Activated naive CD8-positive, alpha-beta T cell (primary cell): ENCODE measurements around the gene CPAMD8.

Source experiments
- H3K27ac Mint-ChIP-seq: one replicate; pipeline ENCODE4 v1.8.0; 2021; ENCODE audit warnings: mixed read lengths
- H3K27me3 Mint-ChIP-seq: one replicate; pipeline ENCODE4 v1.8.0; 2021; ENCODE audit warnings: mixed read lengths
- H3K36me3 Mint-ChIP-seq: one replicate; pipeline ENCODE4 v1.8.0; 2021; ENCODE audit warnings: mixed read lengths
- H3K4me1 Mint-ChIP-seq: one replicate; pipeline ENCODE4 v1.8.0; 2021; ENCODE audit warnings: low read depth, mixed read lengths
- H3K4me3 Mint-ChIP-seq: one replicate; pipeline ENCODE4 v1.8.0; 2021; ENCODE audit warnings: mild to moderate bottlenecking, mixed read lengths
- H3K9me3 Mint-ChIP-seq: one replicate; pipeline ENCODE4 v1.8.0; 2021; ENCODE audit warnings: low read depth, mixed read lengths

CPAMD8 gene

GRCh38 chr19:16936901-16937300 lies 89.7 kb downstream of the CPAMD8 start:
- peaks cover 17% of the 10 kb centered on the region for H3K9me3 Mint-ChIP-seq
- no peaks in the 10 kb centered on the region for H3K4me1 Mint-ChIP-seq
- no peak overlapping the region for H3K27ac Mint-ChIP-seq
- peaks cover 12% of the 10 kb centered on the region for H3K36me3 Mint-ChIP-seq
- no peaks in the 10 kb centered on the region for H3K27me3 Mint-ChIP-seq
- no peak overlapping the region for H3K4me3 Mint-ChIP-seq

GRCh38 chr19:16934489-16934888 lies 92.1 kb downstream of the CPAMD8 start:
- no peak overlapping the region for H3K4me3 Mint-ChIP-seq
- peaks cover 12% of the 10 kb centered on the region for H3K36me3 Mint-ChIP-seq
- no peaks in the 10 kb centered on the region for H3K4me1 Mint-ChIP-seq
- no peak overlapping the region for H3K27ac Mint-ChIP-seq
- H3K9me3 Mint-ChIP-seq, result peaks cover 17% of the 10 kb centered on the region
- no peaks in the 10 kb centered on the region for H3K27me3 Mint-ChIP-seq

GRCh38 chr19:16931306-16931705 lies 95.3 kb downstream of the CPAMD8 start:
- H3K27ac Mint-ChIP-seq, result no peak overlapping the region
- H3K4me1 Mint-ChIP-seq, result no peaks in the 10 kb centered on the region
- no peak overlapping the region for H3K4me3 Mint-ChIP-seq
- H3K9me3 Mint-ChIP-seq, result peaks cover 17% of the 10 kb centered on the region
- H3K36me3 Mint-ChIP-seq, result peaks cover 20% of the 10 kb centered on the region
- no peaks in the 10 kb centered on the region for H3K27me3 Mint-ChIP-seq

GRCh38 chr19:16930753-16931152 lies 95.9 kb downstream of the CPAMD8 start:
- Mint-ChIP-seq H3K27ac (no peak overlapping the region), H3K4me1 (no peaks in the 10 kb centered on the region), H3K4me3 (no peak overlapping the region), H3K27me3 (no peaks in the 10 kb centered on the region), H3K36me3 (peaks cover 20% of the 10 kb centered on the region), H3K9me3 (peaks cover 17% of the 10 kb centered on the region)

DNA sequence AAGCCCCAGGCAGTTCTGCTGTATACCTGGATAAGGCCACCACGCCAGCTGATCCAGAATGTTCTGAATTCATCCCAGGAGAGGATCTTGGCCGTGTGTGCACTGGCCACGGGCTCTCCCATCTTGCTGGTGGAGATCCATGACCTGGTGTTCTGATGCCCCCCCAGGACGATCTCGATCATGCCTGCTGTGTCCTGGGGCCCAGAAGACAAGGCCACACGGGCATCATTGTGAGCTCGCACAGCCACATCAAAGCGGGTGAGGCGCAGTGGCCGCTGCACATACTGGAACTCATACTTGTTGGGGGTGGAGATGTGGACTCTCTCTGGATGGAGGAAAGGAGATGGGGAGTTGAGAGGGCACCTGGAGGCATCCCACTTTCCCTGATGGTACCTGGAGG lies 97.7 kb downstream of the CPAMD8 start:
- Mint-ChIP-seq H3K9me3 (peaks cover 6% of the 10 kb centered on the region), H3K4me3 (no peak overlapping the region), H3K36me3 (peaks cover 13% of the 10 kb centered on the region), H3K27ac (no peak overlapping the region), H3K4me1 (no peaks in the 10 kb centered on the region), H3K27me3 (no peaks in the 10 kb centered on the region)

DNA sequence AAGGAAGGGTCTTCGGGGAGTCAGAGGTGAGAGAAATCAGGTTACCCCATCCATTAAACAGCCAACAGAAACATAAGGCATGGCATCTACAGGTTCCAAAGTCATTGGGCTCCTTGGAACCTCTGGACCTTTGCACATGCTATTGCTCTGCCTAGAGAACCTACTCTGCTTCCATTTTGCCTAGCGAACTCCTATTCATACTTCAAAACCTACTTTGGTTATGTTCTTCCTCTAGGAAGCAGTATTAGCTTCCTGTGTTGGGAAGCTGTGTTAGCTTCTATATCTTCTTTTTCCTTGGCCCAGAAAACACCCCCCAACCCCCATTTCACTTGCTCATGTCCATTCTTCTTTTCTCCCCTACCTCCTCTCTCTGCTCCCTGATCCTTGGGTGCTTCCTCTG lies 98.3 kb downstream of the CPAMD8 start:
- no peaks in the 10 kb centered on the region for H3K4me1 Mint-ChIP-seq
- H3K4me3 Mint-ChIP-seq, result no peak overlapping the region
- peaks cover 9% of the 10 kb centered on the region for H3K36me3 Mint-ChIP-seq
- H3K9me3 Mint-ChIP-seq, result peaks cover under 1% of the 10 kb centered on the region
- H3K27ac Mint-ChIP-seq, result no peak overlapping the region
- H3K27me3 Mint-ChIP-seq, result no peaks in the 10 kb centered on the region

DNA sequence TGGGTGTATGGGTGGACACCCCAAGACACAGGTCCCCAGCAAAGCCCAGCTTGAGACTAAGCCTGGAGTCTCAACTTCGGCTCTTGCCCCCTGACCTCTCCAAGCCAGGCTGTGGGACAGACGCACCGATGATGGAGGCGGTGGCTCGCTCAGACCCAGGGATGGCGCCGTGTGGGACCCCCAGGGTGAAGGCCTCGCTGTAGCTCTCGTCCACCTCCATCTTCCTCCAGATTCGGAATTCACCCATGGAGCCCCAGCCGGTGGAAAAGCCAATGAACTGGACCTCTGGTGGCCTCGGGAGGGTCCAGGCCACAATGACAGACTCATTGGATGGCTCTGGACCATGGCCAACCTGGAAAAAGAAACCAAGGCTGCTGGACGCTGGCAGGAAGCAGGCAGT lies 98.7 kb downstream of the CPAMD8 start:
- no peak overlapping the region for H3K27ac Mint-ChIP-seq
- no peaks in the 10 kb centered on the region for H3K9me3 Mint-ChIP-seq
- H3K4me1 Mint-ChIP-seq, result no peaks in the 10 kb centered on the region
- peaks cover 7% of the 10 kb centered on the region for H3K36me3 Mint-ChIP-seq
- no peak overlapping the region for H3K4me3 Mint-ChIP-seq
- no peaks in the 10 kb centered on the region for H3K27me3 Mint-ChIP-seq

DNA sequence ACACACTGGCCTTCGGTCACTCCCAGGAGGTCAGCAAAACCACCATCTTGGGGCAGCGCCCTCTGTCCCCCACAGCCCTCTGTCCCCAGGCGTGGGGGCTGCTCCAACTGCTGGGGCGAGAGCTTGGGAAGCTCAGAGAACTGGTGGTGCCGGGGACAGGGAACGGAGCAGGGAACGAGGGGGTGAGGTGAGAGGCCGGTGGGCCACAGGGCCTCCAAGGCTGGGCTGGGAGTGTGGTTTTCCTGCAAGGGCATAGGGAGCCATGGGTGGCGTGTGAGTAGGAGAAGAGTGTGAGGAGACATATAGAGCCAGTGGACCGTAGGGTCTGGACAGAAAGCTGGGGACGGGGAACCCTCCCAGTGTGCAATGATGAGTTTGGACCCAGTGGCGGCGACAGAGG lies 103.7 kb downstream of the CPAMD8 start:
- Mint-ChIP-seq H3K4me1 (no peaks in the 10 kb centered on the region), H3K36me3 (peaks cover 7% of the 10 kb centered on the region), H3K9me3 (no peaks in the 10 kb centered on the region), H3K27ac (no peak overlapping the region), H3K4me3 (no peak overlapping the region), H3K27me3 (no peaks in the 10 kb centered on the region)

GRCh38 chr19:16922592-16922934 lies 104.0 kb downstream of the CPAMD8 start:
- Mint-ChIP-seq H3K4me3 (no peak overlapping the region), H3K9me3 (no peaks in the 10 kb centered on the region), H3K27ac (no peak overlapping the region), H3K36me3 (peaks cover 7% of the 10 kb centered on the region), H3K27me3 (no peaks in the 10 kb centered on the region), H3K4me1 (no peaks in the 10 kb centered on the region)

- Mint-ChIP-seq H3K36me3 (peaks cover 7% of the 10 kb centered on the region), H3K4me3 (no peak overlapping the region), H3K27me3 (no peaks in the 10 kb centered on the region), H3K27ac (no peak overlapping the region), H3K9me3 (no peaks in the 10 kb centered on the region), H3K4me1 (no peaks in the 10 kb centered on the region)
Observed at GRCh38 chr19:16921766-16922591, 104.6 kb downstream of the CPAMD8 start.

DNA sequence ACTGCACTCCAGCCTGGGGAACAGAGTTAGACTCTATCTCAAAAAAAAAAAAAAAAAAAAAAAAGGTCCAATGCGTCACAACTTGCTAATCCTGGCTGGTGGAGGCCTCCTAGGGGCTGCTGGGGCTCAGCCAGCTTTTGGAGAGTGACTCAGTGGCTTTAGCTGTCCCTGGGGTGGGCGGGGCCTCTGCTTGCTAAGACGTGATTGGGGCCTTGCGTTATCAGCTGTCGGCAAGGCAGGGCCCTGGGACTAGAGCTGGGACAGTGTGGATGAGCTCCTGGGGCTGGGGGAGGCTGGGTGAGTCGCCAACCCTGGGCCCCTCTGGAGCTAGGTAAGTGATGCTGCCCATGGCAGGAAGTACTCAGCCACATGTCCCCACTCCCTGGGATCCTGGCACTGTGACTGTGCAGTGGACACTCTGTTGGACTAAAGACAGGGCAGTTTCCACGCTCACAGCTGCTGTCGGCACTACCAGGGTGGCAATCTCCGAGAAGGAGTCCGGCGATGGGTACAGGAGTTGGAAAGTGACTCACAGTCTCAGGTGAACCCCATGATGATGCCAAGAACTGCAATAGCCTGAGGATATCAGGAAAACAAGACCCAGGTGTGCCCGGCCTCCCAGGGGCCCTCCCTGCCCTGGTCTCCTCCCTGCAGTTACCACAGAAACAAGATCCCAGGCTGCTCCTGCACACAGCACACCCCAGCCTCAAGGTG lies 105.6 kb downstream of the CPAMD8 start:
- H3K36me3 Mint-ChIP-seq, result peaks cover 4% of the 10 kb centered on the region
- H3K4me1 Mint-ChIP-seq, result no peaks in the 10 kb centered on the region
- no peak overlapping the region for H3K27ac Mint-ChIP-seq
- H3K9me3 Mint-ChIP-seq, result no peaks in the 10 kb centered on the region
- no peak overlapping the region for H3K4me3 Mint-ChIP-seq
- H3K27me3 Mint-ChIP-seq, result no peaks in the 10 kb centered on the region

- peaks cover 4% of the 10 kb centered on the region for H3K36me3 Mint-ChIP-seq
- no peaks in the 10 kb centered on the region for H3K9me3 Mint-ChIP-seq
- H3K4me3 Mint-ChIP-seq, result no peak overlapping the region
- no peaks in the 10 kb centered on the region for H3K4me1 Mint-ChIP-seq
- no peak overlapping the region for H3K27ac Mint-ChIP-seq
- no peaks in the 10 kb centered on the region for H3K27me3 Mint-ChIP-seq
Observed at GRCh38 chr19:16919496-16919895, 107.1 kb downstream of the CPAMD8 start.

GRCh38 chr19:16917401-16917800 lies 109.2 kb downstream of the CPAMD8 start:
- H3K9me3 Mint-ChIP-seq, result peaks cover 7% of the 10 kb centered on the region
- H3K27ac Mint-ChIP-seq, result no peak overlapping the region
- no peaks in the 10 kb centered on the region for H3K27me3 Mint-ChIP-seq
- H3K4me3 Mint-ChIP-seq, result no peak overlapping the region
- peaks cover 13% of the 10 kb centered on the region for H3K36me3 Mint-ChIP-seq
- H3K4me1 Mint-ChIP-seq, result no peaks in the 10 kb centered on the region

DNA sequence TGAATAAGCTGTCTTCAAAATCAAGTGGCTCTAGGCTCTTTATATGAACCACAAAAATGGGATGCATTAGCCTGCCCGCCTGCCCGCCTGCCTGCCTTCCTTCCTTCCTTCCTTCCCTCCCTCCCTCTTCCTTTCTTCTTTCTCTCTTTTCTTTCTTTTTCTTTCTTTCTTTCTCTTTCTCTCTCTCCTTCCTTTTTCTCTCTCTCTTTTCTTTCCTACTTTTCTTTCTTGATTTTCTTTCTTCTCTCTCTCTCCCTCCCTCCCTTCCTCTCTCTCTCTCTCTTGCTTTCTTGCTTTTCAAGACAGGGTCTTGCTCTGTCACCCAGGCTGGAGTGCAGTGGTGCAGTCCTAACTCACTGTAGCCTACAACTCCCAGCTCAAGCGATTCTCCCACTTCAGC lies 110.9 kb downstream of the CPAMD8 start:
- H3K36me3 Mint-ChIP-seq, result peaks cover 16% of the 10 kb centered on the region

GRCh38 chr19:16915135-16915534 lies 111.5 kb downstream of the CPAMD8 start:
- peaks cover 10% of the 10 kb centered on the region for H3K9me3 Mint-ChIP-seq
- no peak overlapping the region for H3K4me3 Mint-ChIP-seq
- peaks cover 16% of the 10 kb centered on the region for H3K36me3 Mint-ChIP-seq
- H3K27me3 Mint-ChIP-seq, result no peaks in the 10 kb centered on the region
- H3K4me1 Mint-ChIP-seq, result no peaks in the 10 kb centered on the region
- H3K27ac Mint-ChIP-seq, result no peak overlapping the region

More for the DNA sequence above, 110.9 kb downstream of the CPAMD8 start:
- Mint-ChIP-seq H3K27ac (no peak overlapping the region), H3K4me1 (no peaks in the 10 kb centered on the region), H3K4me3 (no peak overlapping the region), H3K27me3 (no peaks in the 10 kb centered on the region), H3K9me3 (peaks cover 10% of the 10 kb centered on the region)
